CD4-positive, alpha-beta T cell treated with Interferon alpha-2 for 1 hour (primary cell): ENCODE results near the gene ACOT13.
"Not testable (repeated sequence)": the region's sequence is repeated elsewhere in the genome, so short reads cannot be mapped to it uniquely, and the experiment has no call there.

Experiments
- DNase-seq, 2 donors: peaks; one replicate each; pipeline ENCODE4 v3.0.0-alpha.2; 2020 to 2022

Gene ACOT13

DNA sequence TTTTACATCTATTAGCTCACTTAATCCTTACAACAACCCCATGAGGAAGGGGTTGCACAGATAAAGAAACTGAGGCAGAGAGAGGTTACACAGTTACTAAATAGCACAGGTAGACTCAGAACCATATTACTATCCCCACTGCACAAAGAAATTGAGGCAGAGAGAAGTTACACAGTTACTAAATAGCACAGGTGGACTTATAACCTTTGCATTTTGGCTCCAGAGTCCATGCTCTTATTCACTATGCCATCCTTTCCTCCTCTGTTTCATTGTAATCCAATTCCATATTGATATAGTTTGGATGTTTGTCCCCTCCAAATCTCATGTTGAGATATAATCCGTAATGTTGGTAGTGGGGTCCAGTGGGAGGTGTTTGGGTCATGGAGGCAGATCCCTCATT is 3.7 kb upstream of the ACOT13 start:
- DNase-seq, result no peak

DNA sequence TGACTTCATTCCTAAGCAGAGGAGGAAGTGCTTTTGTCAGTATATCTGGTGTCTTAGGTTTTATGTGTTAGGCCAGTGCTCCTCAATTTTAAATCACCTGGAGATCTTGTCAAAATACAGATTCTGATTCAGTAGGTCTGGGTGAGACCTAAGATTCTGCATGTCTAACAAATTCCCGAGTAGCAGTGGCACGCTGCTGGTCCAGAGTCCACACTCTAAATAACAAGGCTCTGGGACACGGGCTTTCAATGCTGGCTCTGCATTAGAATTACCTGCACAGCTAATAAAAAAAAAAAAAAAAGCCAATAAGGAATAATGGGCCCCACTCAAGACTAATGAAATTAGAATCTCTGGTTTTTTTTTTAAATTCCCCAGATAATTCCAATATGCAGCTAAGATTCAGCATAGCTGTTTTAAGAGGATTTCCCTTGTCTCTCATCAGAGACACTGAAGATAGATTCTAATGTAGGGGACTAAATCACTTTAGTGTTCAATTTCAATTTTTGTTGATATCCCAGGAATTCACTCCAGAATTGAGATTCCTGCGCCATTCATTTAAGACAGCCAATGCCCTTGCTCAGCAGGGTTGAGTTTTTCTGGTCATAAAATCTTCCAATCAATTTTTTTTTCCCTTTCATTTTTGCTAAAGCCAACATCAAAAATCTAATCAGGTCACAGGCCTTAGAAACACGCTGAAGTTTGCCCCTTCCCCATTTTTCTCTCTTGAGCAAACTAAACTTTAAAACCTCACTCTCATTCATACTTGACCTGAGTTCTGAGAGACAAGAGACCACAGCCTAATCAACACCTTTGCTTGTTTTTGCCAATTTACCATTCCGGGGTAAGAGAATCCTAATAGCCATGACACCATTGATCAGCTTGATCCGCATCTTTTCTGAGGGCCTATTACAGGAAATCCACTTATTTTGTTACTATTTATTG is 2.6 kb upstream of the ACOT13 start:
- DNase-seq, result no peak

DNA sequence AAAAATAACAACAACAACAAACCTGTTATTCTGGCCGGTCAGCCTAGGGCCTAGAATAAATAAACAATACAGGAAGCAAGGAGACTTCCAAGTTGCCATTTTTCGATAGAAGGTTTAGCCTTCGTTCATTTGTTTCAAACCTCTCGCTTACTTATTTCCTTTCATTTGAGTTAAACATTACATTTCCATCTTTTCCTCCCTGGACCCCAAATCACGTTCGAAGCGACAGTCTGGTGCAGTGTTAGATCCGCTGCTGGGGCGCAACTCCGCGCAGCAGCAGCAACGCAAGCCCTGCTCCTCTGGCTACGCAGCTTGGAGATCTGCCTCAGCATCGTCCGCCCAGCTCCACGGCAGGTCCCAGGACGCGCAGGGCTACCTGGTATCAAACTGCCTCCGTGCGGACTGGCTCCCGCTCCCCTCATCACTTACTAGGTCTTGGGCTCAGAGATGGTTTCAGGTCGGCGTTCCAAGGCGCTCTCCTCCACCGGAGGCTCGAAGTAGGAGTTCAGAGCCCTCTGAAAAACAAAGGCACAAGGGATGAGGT is 708 bp upstream of the ACOT13 start:
- DNase-seq, result no peak

DNA sequence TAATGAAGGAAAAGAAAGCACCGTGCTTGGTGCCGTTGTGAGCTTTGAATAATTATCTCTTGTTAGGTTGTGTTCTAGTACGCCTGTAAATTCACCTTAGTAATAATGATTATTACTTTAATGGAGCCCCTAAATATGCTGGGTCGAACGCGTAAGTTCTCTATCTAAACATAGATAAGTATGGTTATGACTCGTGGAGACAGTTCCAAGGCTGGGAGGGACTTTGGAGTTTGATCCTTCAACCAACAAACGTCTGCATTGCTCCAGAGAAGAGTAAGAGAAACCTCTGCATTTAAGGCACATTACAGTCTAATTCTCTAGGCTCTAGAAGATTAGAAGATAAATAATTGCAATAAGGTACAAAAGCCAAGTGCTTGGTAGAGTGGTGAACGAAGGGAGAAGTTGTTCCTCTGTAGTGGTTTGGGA is 514 bp downstream of the ACOT13 start:
- no peak for DNase-seq

DNA sequence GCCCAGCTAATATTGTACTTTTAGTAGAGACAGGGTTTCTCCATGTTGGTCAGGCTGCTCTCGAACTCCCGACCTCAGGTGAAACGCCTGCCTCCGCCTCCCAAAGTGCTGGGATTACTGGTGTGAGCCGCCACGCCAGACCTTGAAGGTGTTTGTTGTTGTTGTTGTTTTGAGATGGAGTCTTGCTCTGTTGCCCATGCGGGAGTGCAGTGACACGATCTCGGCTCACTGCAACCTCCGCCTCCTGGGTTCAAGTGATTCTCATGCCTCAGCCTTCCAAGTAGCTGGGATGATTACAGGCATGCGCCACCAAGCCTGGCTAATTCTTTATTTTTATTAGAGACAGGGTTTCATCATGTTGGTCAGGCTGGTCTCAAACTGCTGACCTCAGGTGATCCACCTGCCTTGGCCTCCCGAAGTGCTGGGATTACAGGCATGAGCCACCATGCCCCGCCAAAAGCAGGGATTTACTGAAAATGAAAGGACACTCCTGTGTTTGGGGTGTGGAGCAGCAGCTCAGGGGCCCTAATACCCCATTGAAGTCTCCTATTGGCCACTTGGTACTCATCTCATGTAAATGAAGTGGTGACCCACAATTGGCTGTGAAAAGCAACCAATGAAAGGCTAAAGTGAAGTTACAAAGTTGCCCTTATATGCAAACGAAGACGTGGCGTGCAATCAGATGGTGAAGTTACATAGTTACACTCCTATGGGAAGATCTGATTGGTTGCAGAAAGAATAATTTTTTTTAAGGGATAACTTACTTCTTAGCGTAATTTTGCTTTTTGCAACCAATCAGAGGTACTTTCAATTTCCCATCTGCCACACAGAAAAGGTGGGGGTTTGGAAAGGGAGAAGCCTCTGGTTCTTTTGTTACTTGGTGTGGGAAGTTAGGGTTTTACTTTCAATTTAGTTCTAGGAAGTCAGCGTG is 1.5 kb downstream of the ACOT13 start:
- DNase-seq, result peak in 1 of 2 donors; percentile 10

DNA sequence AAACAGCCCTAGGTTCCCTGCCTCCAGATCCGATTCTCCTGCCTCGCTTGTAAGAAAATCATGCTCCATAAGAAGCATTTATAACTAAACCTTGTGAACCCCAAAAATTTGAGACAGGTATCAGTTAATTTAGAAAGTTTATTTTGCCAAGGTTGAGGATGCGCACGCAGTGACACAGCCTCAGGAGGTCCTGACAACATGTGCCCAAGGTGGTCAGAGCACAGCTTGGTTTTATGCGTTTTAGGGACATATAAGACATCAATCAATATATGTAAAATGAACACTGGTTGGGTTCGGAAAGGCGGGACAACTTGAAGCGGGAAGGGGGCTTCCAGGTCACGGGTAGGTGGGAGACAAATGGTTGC is 2.1 kb downstream of the ACOT13 start:
- no peak for DNase-seq

GRCh38 chr6:24670492-24670891 is 3.6 kb downstream of the ACOT13 start:
- DNase-seq, result not testable (repeated sequence)

DNA sequence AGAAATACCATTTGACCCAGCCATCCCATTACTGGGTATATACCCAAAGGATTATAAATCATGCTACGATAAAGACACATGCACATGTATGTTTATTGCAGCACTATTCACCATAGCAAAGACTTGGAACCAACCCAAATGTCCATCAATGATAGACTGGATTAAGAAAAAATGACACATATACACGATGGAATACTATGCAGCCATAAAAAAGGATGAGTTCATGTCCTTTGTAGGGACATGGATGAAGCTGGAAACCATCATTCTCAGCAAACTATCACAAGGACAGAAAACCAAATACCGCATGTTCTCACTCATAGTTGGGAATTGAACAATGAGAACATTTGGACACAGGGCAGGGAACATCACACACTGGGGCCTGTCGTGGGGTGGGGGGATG is 4.2 kb downstream of the ACOT13 start:
- not testable (repeated sequence) for DNase-seq

GRCh38 chr6:24672620-24673182 is 5.8 kb downstream of the ACOT13 start:
- DNase-seq, result no peak

DNA sequence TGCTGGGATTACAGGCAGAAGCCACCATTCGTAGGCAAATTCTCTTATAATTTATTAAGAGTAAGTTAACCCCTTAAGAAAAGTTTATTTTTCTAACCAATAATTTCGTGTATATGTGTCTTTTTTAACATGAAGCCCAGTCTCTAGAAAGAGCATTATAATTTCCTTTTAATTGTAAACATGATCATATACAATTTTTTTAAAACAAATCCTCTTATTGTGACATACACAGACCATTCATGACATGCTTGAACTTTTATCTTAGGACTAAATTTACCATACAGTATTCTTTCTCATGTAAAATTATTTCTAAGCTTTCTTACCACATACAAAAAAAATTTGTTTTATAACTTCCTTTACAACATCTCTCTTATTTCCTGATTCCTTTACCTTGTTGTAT is 6.7 kb downstream of the ACOT13 start:
- DNase-seq, result no peak

DNA sequence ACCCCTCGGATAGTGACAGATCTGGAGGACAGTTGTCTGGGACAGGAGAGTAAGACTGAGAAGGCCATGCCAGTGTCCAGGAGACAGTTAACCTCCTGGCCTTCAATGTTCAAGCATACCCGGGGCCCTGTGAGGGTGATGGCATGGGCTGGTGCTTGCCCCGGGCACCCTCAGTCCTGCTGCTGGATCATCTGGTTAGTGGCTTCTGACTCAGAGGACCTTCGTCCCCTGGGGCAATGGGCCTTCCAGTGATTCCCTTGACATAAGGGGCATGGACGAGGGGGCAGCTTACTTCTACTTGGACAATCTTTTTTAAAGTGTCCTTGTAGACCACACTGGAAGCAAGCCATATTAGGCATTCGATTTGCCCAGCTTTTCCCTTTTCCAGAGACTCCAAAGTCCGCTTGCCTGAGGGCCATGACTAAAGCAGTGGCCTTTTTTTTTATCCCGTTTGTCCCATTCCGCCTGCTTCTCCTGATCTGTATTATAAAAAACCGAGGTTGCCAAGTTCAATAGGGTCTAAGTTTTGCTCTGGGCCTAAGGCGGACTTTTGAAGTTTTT is 12.0 kb downstream of the ACOT13 start:
- not testable (repeated sequence) for DNase-seq

DNA sequence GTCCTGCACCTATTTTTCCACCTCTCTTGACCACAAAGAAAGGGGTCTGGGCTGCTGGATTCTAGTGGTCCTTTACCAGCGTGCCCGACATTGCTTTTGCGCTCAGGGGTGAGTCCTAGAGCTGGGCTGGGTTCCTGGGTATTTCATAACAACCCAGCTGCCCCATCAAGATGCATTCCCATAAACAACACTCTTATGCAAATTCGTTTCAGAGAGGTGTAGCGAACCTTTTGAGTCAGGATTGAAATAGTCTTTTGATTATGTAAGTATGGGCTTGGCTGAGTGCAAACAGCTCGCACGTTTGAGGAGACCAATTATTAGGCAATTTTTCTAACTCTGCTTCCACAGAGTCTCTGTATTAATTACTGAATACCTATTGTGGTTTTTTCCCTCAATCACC is 13.7 kb downstream of the ACOT13 start:
- no peak for DNase-seq

DNA sequence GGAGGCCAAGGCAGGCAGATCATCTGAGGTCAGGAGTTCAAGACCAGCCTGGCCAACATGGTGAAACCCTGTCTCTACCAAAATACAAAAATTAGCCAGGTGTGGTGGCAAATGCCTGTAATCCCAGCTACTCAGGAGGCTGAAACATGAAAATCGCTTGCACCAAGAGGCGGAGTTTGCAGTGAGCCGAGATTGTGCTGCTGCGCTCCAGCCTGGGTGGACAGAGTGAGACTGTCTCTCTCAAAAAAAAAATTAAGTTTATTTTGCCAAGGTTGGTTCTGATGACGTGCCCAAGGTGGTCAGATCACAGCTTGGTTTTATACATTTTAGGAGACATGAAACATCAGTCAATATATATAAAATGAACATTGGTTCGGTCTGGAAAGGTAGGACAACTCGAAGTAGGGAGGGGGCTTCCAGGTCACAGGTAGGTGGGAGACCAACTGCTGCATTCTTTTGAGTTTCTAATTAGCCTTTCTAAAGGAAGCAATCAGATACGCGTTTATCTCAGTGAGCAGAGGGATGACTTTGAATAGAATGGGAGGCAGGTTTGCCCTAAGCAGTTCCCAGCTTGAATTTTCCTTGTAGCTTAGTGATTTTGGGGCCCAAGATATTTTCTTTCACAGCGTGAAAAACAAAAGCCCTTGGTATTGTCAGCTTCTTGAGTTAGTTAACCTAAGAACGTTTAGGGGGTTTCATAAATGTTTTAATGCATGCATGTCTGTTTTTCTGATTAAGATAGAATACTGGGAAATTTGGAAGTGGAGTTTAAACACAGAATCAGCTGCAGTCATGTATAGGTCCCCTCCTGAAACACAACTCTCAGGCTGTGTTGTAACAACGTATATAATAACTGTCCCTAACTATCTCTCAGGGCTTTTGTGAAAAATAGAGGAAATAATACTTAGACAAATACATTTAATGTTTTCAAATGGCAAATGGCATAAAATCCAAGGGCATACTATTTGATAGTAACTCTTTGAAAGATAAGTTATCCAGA is 16.7 kb downstream of the ACOT13 start:
- no peak for DNase-seq

DNA sequence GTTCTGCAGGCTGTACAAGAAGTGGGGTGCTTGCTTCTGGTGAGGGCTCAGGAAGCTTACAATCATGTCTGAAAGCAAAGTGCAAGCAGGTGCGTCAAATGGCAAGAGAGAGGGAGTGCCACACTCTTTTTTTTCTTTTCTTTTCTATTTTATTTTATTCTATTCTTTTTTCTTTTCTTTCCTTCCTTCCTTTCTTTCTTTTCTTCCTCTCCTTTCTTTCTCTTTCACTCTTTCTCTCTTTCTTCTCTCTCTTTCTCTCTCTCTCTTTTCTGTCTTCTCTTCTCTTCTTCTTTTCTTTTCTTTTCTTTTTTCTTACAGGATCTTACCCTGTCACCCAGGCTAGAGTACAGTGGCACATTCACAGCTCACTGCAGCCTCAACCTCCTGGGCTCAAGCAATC is 19.5 kb downstream of the ACOT13 start:
- no peak for DNase-seq

DNA sequence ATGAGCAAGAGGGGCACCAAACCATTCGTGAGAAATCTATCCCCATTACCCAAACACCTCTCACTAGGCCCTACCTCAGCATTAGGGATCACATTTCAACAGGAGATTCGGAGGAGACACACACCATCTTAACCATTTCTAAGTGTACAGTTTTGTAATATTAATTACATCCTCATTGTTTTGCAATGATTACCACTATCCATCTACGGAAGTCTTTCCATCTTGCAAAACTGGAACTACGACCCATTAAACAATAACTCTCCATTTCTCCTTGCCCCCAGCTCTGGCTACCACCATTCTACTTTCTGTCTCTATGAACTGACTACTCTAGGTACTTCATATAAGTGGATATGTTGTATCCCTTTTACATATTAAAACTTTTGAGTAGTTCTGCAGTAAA is 20.1 kb downstream of the ACOT13 start:
- DNase-seq, result no peak

- DNase-seq, result no peak
Measured at GRCh38 chr6:24689964-24690363, 23.1 kb downstream of the ACOT13 start.

- DNase-seq, result no peak
Measured at GRCh38 chr6:24690593-24690992, 23.7 kb downstream of the ACOT13 start.

- no peak for DNase-seq
Measured at GRCh38 chr6:24691550-24691949, 24.7 kb downstream of the ACOT13 start.

DNA sequence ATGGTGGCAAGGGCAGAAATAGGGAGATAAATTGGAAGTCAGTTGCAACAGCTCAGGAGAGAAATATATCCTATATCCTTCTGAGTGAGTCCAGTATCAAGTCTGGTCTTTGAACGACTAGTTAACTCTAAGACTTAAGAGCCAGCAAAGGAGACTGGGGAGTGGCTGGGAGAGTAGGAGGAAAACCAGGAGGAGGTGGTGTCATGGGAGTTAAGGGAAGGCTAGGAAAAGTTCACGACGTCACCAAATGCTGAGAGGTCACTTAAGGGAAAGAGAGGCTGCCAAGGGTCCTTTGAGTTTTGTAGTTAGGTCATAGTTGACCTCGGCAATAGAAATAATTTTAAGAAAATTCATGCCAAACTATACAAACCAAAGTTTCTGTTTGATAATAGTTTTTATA is 25.1 kb downstream of the ACOT13 start:
- DNase-seq, result no peak

GRCh38 chr6:24692415-24692814 is 25.5 kb downstream of the ACOT13 start:
- DNase-seq, result no peak

GRCh38 chr6:24692848-24693592 is 26.1 kb downstream of the ACOT13 start:
- DNase-seq, result no peak
